SK-N-SH (cell line): ENCODE results near the gene CCDC50. TPM values are rescaled to one million over a fixed set of nuclear protein-coding genes. Genes with fewer than 3 reads are reported as not detected.

Source experiments
- CTCF ChIA-PET: fragments of 300-600, 350-600 bp; formaldehyde crosslinking; extraction: SDS; loops from one replicate; lab custom pipeline; 2021; lab: Yijun Ruan, JAX
- POLR2A ChIA-PET: fragments of 350-600 bp; sonication (Branson Sonifier 250); formaldehyde crosslinking; extraction: SDS; loops from one replicate; lab custom pipeline; 2020; ENCODE audit warnings: antibody characterized with exemption, inconsistent platforms; lab: Yijun Ruan, JAX
- DNase-seq: peaks from one replicate; pipeline ENCODE4 v3.0.0; 2012
- H2AFZ ChIP-seq: fragments of 200-600 bp; sonication (generic); 2 replicates; pipeline ENCODE4 v1.8.1; 2016; ENCODE audit warnings: antibody characterized with exemption, mild to moderate bottlenecking, low read depth
- H3F3A ChIP-seq: fragments of 200-600 bp; sonication (generic); replicated peaks from 2 replicates; pipeline ENCODE3; 2016; ENCODE audit warnings: antibody characterized with exemption, mild to moderate bottlenecking; ENCODE audit not compliant: insufficient read depth
- H3K27ac ChIP-seq, 2 experiments: fragments of 200-500 bp in 1 of 2; fragments of 200-600 bp in 1 of 2; sonication (Bioruptor generic) in 1 of 2; sonication (generic), shearing (Covaris generic) in 1 of 2; 2 replicates each; pipeline versions ENCODE4 v1.5.1 to v1.6.1; 2014 to 2016; ENCODE audit warnings: low read depth in 2 of 2, inconsistent platforms in 1 of 2, low read length in 1 of 2, mild to moderate bottlenecking in 1 of 2, mixed read lengths in 1 of 2
- H3K27me3 ChIP-seq: fragments of 200-600 bp; sonication (generic), shearing (Covaris generic); 2 replicates; pipeline ENCODE4 v1.6.1; 2016; ENCODE audit warnings: mixed run types; ENCODE audit not compliant: insufficient read depth
- H3K36me3 ChIP-seq, 2 experiments: fragments of 200-500 bp in 1 of 2; fragments of 200-600 bp in 1 of 2; sonication (Bioruptor generic) in 1 of 2; sonication (generic) in 1 of 2; replicated peaks in 1 of 2; 2 replicates each; pipeline versions ENCODE3 to v1.5.1; 2014 to 2016; ENCODE audit warnings: low read length in 1 of 2, mild to moderate bottlenecking in 1 of 2; ENCODE audit not compliant: insufficient read depth in 2 of 2, control insufficient read depth in 1 of 2
- H3K4me1 ChIP-seq, 2 experiments: fragments of 200-500 bp in 1 of 2; fragments of 200-600 bp in 1 of 2; sonication (Bioruptor generic) in 1 of 2; sonication (generic), shearing (Covaris generic) in 1 of 2; 2 replicates each; pipeline versions ENCODE4 v1.5.1 to v1.6.1; 2014 to 2016; ENCODE audit warnings: low read depth in 1 of 2, low read length in 1 of 2, mixed run types in 1 of 2; ENCODE audit not compliant: insufficient read depth in 2 of 2, control insufficient read depth in 1 of 2
- H3K4me2 ChIP-seq: fragments of 200-600 bp; sonication (generic), shearing (Covaris generic); 2 replicates; pipeline ENCODE4 v1.6.1; 2017; ENCODE audit warnings: mixed run types
- H3K4me3 ChIP-seq, 2 experiments: fragments of 200-500 bp in 1 of 2; fragments of 200-600 bp in 1 of 2; sonication (Bioruptor generic) in 1 of 2; sonication (generic), shearing (Covaris generic) in 1 of 2; 2 replicates each; pipeline versions ENCODE4 v1.5.1 to v1.8.1; 2014 to 2016; ENCODE audit warnings: low read depth in 2 of 2, inconsistent platforms in 1 of 2, low read length in 1 of 2, mild to moderate bottlenecking in 1 of 2, mixed read lengths in 1 of 2, moderate library complexity in 1 of 2
- H3K79me2 ChIP-seq: fragments of 200-600 bp; sonication (generic); 2 replicates; pipeline ENCODE4 v1.8.1; 2017; ENCODE audit warnings: mild to moderate bottlenecking; ENCODE audit not compliant: insufficient read depth
- H3K9ac ChIP-seq: fragments of 200-600 bp; sonication (generic); 2 replicates; pipeline ENCODE4 v1.6.1; 2017; ENCODE audit warnings: mixed run types
- H3K9me2 ChIP-seq: fragments of 200-600 bp; sonication (generic); 2 replicates; pipeline ENCODE4 v1.6.1; 2017; ENCODE audit warnings: mixed run types
- H3K9me3 ChIP-seq: fragments of 200-600 bp; sonication (generic); 2 replicates; pipeline ENCODE4 v1.6.1; 2017; ENCODE audit warnings: mixed run types, mild to moderate bottlenecking, moderate library complexity
- H4K20me1 ChIP-seq: fragments of 200-600 bp; sonication (generic); 2 replicates; pipeline ENCODE4 v1.6.1; 2017; ENCODE audit warnings: mild to moderate bottlenecking, mixed run types; ENCODE audit not compliant: insufficient read depth
- CHD2 ChIP-seq: fragments of 150-350 bp; IDR thresholded peaks from 2 replicates; pipeline ENCODE4 v1.6.1; 2018; ENCODE audit warnings: low read length; ENCODE audit not compliant: partially characterized antibody
- ELF1 ChIP-seq: IDR thresholded peaks from 2 replicates; pipeline ENCODE4 v1.4.0; 2012
- EP300 ChIP-seq, 2 experiments: IDR thresholded peaks; 2 replicates each; pipeline versions ENCODE4 v1.4.0 to v1.6.1; 2012; ENCODE audit warnings: borderline replicate concordance in 1 of 2, low read depth in 1 of 2, low read length in 1 of 2
- EZH2phosphoT487 ChIP-seq: fragments of 200-600 bp; sonication (generic); IDR thresholded peaks from 2 replicates; pipeline ENCODE4 v1.6.1; 2017; ENCODE audit warnings: low read depth, mixed run types, mild to moderate bottlenecking, antibody characterized with exemption, moderate library complexity, borderline replicate concordance
- FOSL2 ChIP-seq: IDR thresholded peaks from 2 replicates; pipeline ENCODE4 v1.4.0; 2012; ENCODE audit warnings: low read depth, mild to moderate bottlenecking, moderate library complexity, borderline replicate concordance
- FOXJ3 ChIP-seq: sonication (generic); formaldehyde crosslinking; IDR thresholded peaks from 2 replicates; pipeline ENCODE4 v1.5.1; 2020; ENCODE audit warnings: mild to moderate bottlenecking, missing genetic modification reagents
- GABPA ChIP-seq: IDR thresholded peaks from 2 replicates; pipeline ENCODE4 v1.4.0; 2012; ENCODE audit warnings: low read depth, mild to moderate bottlenecking
- RCOR1 ChIP-seq: fragments of 150-350 bp; IDR thresholded peaks from 2 replicates; pipeline ENCODE4 v1.6.1; 2017; ENCODE audit warnings: antibody characterized with exemption, low read length
- RFX5 ChIP-seq: IDR thresholded peaks from 2 replicates; pipeline ENCODE4 v1.6.1; 2012; ENCODE audit warnings: mild to moderate bottlenecking, improper control_type of control experiment, low read length
- RXRA ChIP-seq: IDR thresholded peaks from 2 replicates; pipeline ENCODE4 v1.4.0; 2012; ENCODE audit warnings: low read depth, mild to moderate bottlenecking, borderline replicate concordance
- YY1 ChIP-seq: IDR thresholded peaks from 2 replicates; pipeline ENCODE4 v1.4.0; 2012; ENCODE audit warnings: low read depth, mild to moderate bottlenecking
- WGBS: methylation state at CpG from one replicate; pipeline ENCODE4 v1.1.6; 2017; ENCODE audit warnings: low lambda C conversion rate; 5-methylcytosine and 5-hydroxymethylcytosine counted together
- polyA plus RNA-seq, 3 experiments: library from polyadenylated mRNA; depleted of rRNA; stranded (reverse); fragments of >200 nt; gene quantifications; 2 replicates each; pipeline ENCODE4 v1.2.3, GENCODE V29; 2012
- TF ChIP-seq, protein P1 (sequence below): IDR thresholded peaks from 2 replicates; pipeline ENCODE4 v1.4.0; 2012; ENCODE audit warnings: low read depth, borderline replicate concordance
- TF ChIP-seq, protein P2 (sequence below): fragments of 200-600 bp; sonication (generic); IDR thresholded peaks from 2 replicates; pipeline ENCODE4 v1.6.1; 2017; ENCODE audit warnings: antibody characterized with exemption, mild to moderate bottlenecking, moderate library complexity
- TF ChIP-seq, protein P3 (sequence below): IDR thresholded peaks from 2 replicates; pipeline ENCODE4; 2012
- TF ChIP-seq, protein P4 (sequence below): IDR thresholded peaks from 2 replicates; pipeline ENCODE4 v1.6.1; 2012; ENCODE audit warnings: mild to moderate bottlenecking, low read depth, low read length, moderate library complexity
- TF ChIP-seq, protein P5 (sequence below): fragments of 150-350 bp; IDR thresholded peaks from 2 replicates; pipeline ENCODE4 v1.6.1; 2017; ENCODE audit warnings: antibody characterized with exemption, low read length, low read depth, borderline replicate concordance
- TF ChIP-seq, protein P6 (sequence below): fragments of 150-350 bp; IDR thresholded peaks from 2 replicates; pipeline ENCODE4 v1.6.1; 2016; ENCODE audit warnings: mild to moderate bottlenecking, low read depth, low read length

Gene CCDC50
- polyA plus RNA-seq, 1 of the 3 experiments (the other 2 are of a cell fraction) = 21.9 TPM

DNA sequence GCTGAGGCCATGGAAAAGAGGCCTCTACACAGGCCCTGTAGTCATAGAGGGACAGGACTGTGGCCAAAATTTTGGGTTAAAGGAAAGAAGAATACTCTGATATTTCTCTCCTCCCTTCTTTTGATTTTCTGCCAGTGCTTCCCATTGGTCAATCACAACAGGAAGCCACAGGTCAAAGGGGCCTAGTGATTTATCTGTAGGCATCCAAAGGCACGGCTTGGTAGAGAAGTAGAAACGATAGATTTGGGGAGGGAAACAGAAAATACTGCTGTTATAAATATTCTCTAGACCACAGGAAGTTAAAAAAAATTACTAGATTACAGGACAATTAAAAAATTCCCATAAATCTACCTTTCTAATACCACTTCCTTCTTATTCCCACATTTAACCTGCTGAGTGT, 1.7 kb upstream of the CCDC50 start:
- no peak overlapping the region for H3K4me3 ChIP-seq
- peaks cover 18% of the 10 kb centered on the region for H3F3A ChIP-seq
- POLR2A ChIA-PET = no interaction called here
- H3K9me3 ChIP-seq = no peaks in the 10 kb centered on the region
- CTCF ChIA-PET = no interaction called here
- peaks cover 18 to 21% of the 10 kb centered on the region in 2 experiments; a peak in 3 of 4 replicates for H3K4me1 ChIP-seq
- H3K27me3 ChIP-seq = no peaks in the 10 kb centered on the region
- peaks cover 34% of the 10 kb centered on the region for H3K79me2 ChIP-seq
- no peak for DNase-seq
- TF ChIP-seq, protein P1, sequence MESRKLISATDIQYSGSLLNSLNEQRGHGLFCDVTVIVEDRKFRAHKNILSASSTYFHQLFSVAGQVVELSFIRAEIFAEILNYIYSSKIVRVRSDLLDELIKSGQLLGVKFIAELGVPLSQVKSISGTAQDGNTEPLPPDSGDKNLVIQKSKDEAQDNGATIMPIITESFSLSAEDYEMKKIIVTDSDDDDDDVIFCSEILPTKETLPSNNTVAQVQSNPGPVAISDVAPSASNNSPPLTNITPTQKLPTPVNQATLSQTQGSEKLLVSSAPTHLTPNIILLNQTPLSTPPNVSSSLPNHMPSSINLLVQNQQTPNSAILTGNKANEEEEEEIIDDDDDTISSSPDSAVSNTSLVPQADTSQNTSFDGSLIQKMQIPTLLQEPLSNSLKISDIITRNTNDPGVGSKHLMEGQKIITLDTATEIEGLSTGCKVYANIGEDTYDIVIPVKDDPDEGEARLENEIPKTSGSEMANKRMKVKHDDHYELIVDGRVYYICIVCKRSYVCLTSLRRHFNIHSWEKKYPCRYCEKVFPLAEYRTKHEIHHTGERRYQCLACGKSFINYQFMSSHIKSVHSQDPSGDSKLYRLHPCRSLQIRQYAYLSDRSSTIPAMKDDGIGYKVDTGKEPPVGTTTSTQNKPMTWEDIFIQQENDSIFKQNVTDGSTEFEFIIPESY = no peak
- TF ChIP-seq, protein P2, sequence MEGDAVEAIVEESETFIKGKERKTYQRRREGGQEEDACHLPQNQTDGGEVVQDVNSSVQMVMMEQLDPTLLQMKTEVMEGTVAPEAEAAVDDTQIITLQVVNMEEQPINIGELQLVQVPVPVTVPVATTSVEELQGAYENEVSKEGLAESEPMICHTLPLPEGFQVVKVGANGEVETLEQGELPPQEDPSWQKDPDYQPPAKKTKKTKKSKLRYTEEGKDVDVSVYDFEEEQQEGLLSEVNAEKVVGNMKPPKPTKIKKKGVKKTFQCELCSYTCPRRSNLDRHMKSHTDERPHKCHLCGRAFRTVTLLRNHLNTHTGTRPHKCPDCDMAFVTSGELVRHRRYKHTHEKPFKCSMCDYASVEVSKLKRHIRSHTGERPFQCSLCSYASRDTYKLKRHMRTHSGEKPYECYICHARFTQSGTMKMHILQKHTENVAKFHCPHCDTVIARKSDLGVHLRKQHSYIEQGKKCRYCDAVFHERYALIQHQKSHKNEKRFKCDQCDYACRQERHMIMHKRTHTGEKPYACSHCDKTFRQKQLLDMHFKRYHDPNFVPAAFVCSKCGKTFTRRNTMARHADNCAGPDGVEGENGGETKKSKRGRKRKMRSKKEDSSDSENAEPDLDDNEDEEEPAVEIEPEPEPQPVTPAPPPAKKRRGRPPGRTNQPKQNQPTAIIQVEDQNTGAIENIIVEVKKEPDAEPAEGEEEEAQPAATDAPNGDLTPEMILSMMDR = no peak
- TF ChIP-seq YY1 (no peak), FOXJ3 (no peak), FOSL2 (no peak), EP300 (IDR thresholded peaks at IDR 0.05; ENCODE audit: borderline replicate concordance in 1 of 2, low read depth in 1 of 2, low read length in 1 of 2) (no peak), GABPA (no peak), CHD2 (no peak), EZH2phosphoT487 (no peak), RXRA (no peak), RFX5 (no peak), ELF1 (no peak), RCOR1 (no peak)
- TF ChIP-seq, protein P3, sequence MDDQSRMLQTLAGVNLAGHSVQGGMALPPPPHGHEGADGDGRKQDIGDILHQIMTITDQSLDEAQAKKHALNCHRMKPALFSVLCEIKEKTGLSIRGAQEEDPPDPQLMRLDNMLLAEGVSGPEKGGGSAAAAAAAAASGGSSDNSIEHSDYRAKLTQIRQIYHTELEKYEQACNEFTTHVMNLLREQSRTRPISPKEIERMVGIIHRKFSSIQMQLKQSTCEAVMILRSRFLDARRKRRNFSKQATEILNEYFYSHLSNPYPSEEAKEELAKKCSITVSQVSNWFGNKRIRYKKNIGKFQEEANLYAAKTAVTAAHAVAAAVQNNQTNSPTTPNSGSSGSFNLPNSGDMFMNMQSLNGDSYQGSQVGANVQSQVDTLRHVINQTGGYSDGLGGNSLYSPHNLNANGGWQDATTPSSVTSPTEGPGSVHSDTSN = no peak
- TF ChIP-seq, protein P4, sequence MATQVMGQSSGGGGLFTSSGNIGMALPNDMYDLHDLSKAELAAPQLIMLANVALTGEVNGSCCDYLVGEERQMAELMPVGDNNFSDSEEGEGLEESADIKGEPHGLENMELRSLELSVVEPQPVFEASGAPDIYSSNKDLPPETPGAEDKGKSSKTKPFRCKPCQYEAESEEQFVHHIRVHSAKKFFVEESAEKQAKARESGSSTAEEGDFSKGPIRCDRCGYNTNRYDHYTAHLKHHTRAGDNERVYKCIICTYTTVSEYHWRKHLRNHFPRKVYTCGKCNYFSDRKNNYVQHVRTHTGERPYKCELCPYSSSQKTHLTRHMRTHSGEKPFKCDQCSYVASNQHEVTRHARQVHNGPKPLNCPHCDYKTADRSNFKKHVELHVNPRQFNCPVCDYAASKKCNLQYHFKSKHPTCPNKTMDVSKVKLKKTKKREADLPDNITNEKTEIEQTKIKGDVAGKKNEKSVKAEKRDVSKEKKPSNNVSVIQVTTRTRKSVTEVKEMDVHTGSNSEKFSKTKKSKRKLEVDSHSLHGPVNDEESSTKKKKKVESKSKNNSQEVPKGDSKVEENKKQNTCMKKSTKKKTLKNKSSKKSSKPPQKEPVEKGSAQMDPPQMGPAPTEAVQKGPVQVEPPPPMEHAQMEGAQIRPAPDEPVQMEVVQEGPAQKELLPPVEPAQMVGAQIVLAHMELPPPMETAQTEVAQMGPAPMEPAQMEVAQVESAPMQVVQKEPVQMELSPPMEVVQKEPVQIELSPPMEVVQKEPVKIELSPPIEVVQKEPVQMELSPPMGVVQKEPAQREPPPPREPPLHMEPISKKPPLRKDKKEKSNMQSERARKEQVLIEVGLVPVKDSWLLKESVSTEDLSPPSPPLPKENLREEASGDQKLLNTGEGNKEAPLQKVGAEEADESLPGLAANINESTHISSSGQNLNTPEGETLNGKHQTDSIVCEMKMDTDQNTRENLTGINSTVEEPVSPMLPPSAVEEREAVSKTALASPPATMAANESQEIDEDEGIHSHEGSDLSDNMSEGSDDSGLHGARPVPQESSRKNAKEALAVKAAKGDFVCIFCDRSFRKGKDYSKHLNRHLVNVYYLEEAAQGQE = no peak
- TF ChIP-seq, protein P5, sequence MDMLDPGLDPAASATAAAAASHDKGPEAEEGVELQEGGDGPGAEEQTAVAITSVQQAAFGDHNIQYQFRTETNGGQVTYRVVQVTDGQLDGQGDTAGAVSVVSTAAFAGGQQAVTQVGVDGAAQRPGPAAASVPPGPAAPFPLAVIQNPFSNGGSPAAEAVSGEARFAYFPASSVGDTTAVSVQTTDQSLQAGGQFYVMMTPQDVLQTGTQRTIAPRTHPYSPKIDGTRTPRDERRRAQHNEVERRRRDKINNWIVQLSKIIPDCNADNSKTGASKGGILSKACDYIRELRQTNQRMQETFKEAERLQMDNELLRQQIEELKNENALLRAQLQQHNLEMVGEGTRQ = no peak
- TF ChIP-seq, protein P6, sequence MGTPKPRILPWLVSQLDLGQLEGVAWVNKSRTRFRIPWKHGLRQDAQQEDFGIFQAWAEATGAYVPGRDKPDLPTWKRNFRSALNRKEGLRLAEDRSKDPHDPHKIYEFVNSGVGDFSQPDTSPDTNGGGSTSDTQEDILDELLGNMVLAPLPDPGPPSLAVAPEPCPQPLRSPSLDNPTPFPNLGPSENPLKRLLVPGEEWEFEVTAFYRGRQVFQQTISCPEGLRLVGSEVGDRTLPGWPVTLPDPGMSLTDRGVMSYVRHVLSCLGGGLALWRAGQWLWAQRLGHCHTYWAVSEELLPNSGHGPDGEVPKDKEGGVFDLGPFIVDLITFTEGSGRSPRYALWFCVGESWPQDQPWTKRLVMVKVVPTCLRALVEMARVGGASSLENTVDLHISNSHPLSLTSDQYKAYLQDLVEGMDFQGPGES = no peak
- H3K4me2 ChIP-seq = no peak overlapping the region
- H3K27ac ChIP-seq = no peak overlapping the region
- H4K20me1 ChIP-seq = no peaks in the 10 kb centered on the region
- H3K9ac ChIP-seq = no peak overlapping the region
- no peaks in the 10 kb centered on the region for H3K36me3 ChIP-seq
- H3K9me2 ChIP-seq = no peaks in the 10 kb centered on the region
- 76% methylated on average over 2 of the region's 2 CpGs for WGBS
- H2AFZ ChIP-seq = no peak overlapping the region
